GM12878 (cell line): Measurements from ENCODE around the gene ADAMTS13. TPM values are rescaled to one million over a fixed set of nuclear protein-coding genes. Genes with fewer than 3 reads are reported as not detected.

Experiments
- ATAC-seq: fragments of 200-7000 bp; cut with Tn5 transposase; 3 replicates; pipeline ENCODE4 v1.9.1; 2020; ENCODE audit warnings: mild to moderate bottlenecking, moderate library complexity
- BruUV-seq: library from RNA; stranded (reverse); fragments of 400-500 nt; replicated peaks from 2 replicates; lab custom pipeline; 2021; lab: Mats Ljungman, UMichigan
- CTCF ChIA-PET: fragments of 300-600 bp; sonication (Branson Sonifier 250); formaldehyde crosslinking; extraction: SDS; loops from one replicate; lab custom pipeline; 2021; ENCODE audit warnings: inconsistent platforms; lab: Yijun Ruan, JAX
- POLR2A ChIA-PET: fragments of 350-600 bp; formaldehyde crosslinking; extraction: SDS; loops from one replicate; lab custom pipeline; 2021; ENCODE audit warnings: inconsistent platforms; lab: Charles Lee
- RAD21 ChIA-PET: fragments of 300-600 bp; sonication (Branson Sonifier 250); formaldehyde crosslinking; loops from one replicate; lab custom pipeline; 2023; ENCODE audit warnings: antibody characterized with exemption; ENCODE audit not compliant: unreplicated experiment; lab: Charles Lee
- SMC1A ChIA-PET: fragments of 300-600 bp; sonication (Branson Sonifier 250); formaldehyde crosslinking; loops from one replicate; lab custom pipeline; 2023; ENCODE audit not compliant: unreplicated experiment, uncharacterized antibody; lab: Charles Lee
- DNase-seq: peaks from one replicate; pipeline ENCODE4 v3.0.0-alpha.2; 2011; ENCODE audit warnings: low read depth, low spot score
- FAIRE-seq: peaks from 3 replicates; lab custom pipeline; 2011; peaks lifted over from hg19 to GRCh38; lab: Jason Lieb, UNC
- H2AFZ ChIP-seq: 2 replicates; pipeline ENCODE4 v1.6.0; 2011; ENCODE audit warnings: low read depth, low read length, control low read depth; ENCODE audit not compliant: control insufficient read depth
- H3K27ac ChIP-seq: 2 replicates; pipeline ENCODE4 v1.5.1; 2011; ENCODE audit warnings: control low read depth; ENCODE audit not compliant: control insufficient read depth, insufficient read depth
- H3K27me3 ChIP-seq, 2 experiments: replicated peaks in 1 of 2; 2 replicates each; pipeline versions ENCODE4 v1.6.0 to v1.6.1; 2011; ENCODE audit warnings: low read length in 1 of 2; ENCODE audit not compliant: control insufficient read depth in 2 of 2, insufficient read depth in 2 of 2
- H3K36me3 ChIP-seq, 2 experiments: 2 replicates each; pipeline ENCODE4 v1.5.1; 2011; ENCODE audit warnings: low read length in 1 of 2; ENCODE audit not compliant: control insufficient read depth in 2 of 2, insufficient read depth in 2 of 2
- H3K4me1 ChIP-seq: 2 replicates; pipeline ENCODE4 v1.6.1; 2011; ENCODE audit warnings: mild to moderate bottlenecking, low read length, moderate library complexity, mixed read lengths; ENCODE audit not compliant: control insufficient read depth, insufficient read depth
- H3K4me2 ChIP-seq: 2 replicates; pipeline ENCODE4 v1.6.0; 2011; ENCODE audit warnings: control low read depth; ENCODE audit not compliant: control insufficient read depth, insufficient read depth
- H3K4me3 ChIP-seq: fragments of 200-600 bp; sonication (generic); 2 replicates; pipeline ENCODE4 v1.5.1; 2016
- H3K79me2 ChIP-seq: 2 replicates; pipeline ENCODE4 v1.6.0; 2011; ENCODE audit warnings: low read length; ENCODE audit not compliant: control insufficient read depth, insufficient read depth
- H3K9ac ChIP-seq: 2 replicates; pipeline ENCODE4 v1.8.0; 2011; ENCODE audit warnings: low read length, control low read depth, mixed read lengths; ENCODE audit not compliant: control insufficient read depth, insufficient read depth
- H3K9me3 ChIP-seq: replicated peaks from 3 replicates; pipeline ENCODE4 v1.5.1; 2011; ENCODE audit warnings: mild to moderate bottlenecking, low read length; ENCODE audit not compliant: control insufficient read depth, insufficient read depth
- H4K20me1 ChIP-seq: 2 replicates; pipeline ENCODE4 v1.6.0; 2011; ENCODE audit not compliant: control insufficient read depth, insufficient read depth
- CBFB ChIP-seq: IDR thresholded peaks from 2 replicates; pipeline ENCODE4 v1.6.1; 2016; ENCODE audit warnings: antibody characterized with exemption, low read depth
- ETV6 ChIP-seq, 2 experiments: fragments of 450-650 bp in 1 of 2; IDR thresholded peaks in 1 of 2; conservative IDR thresholded peaks in 1 of 2; 2 replicates each; pipeline ENCODE4 v1.6.1; 2014; ENCODE audit warnings: antibody characterized with exemption in 1 of 2, borderline replicate concordance in 1 of 2, low read depth in 1 of 2, mild to moderate bottlenecking in 1 of 2, moderate library complexity in 1 of 2
- MLLT1 ChIP-seq: fragments of 450-650 bp; IDR thresholded peaks from 2 replicates; pipeline ENCODE4 v1.6.1; 2016; ENCODE audit warnings: mild to moderate bottlenecking
- MTA2 ChIP-seq: fragments of 450-650 bp; IDR thresholded peaks from 2 replicates; pipeline ENCODE4 v1.6.1; 2016; ENCODE audit warnings: low read depth, mild to moderate bottlenecking, moderate library complexity
- PAX5 ChIP-seq: IDR thresholded peaks from 2 replicates; pipeline ENCODE4 v1.6.1; 2011; ENCODE audit warnings: low read depth, low read length, borderline replicate concordance
- PKNOX1 ChIP-seq: fragments of 450-650 bp; IDR thresholded peaks from 2 replicates; pipeline ENCODE4 v1.6.1; 2016; ENCODE audit warnings: mild to moderate bottlenecking
- RAD51 ChIP-seq: fragments of 450-650 bp; IDR thresholded peaks from 2 replicates; pipeline ENCODE4 v1.6.1; 2016; ENCODE audit warnings: moderate library complexity, mild to moderate bottlenecking, inconsistent platforms
- RFX5 ChIP-seq: IDR thresholded peaks from 2 replicates; pipeline ENCODE4 v1.6.1; 2011; ENCODE audit warnings: low read depth, low read length, improper control_type of control experiment
- SMAD5 ChIP-seq: IDR thresholded peaks from 2 replicates; pipeline ENCODE4 v1.6.1; 2016; ENCODE audit warnings: antibody characterized with exemption, low read depth
- SRF ChIP-seq, 2 experiments: IDR thresholded peaks; 2 replicates each; pipeline ENCODE4 v1.6.1; 2011; ENCODE audit warnings: low read depth in 2 of 2, low read length in 2 of 2, mild to moderate bottlenecking in 1 of 2, moderate library complexity in 1 of 2
- TBL1XR1 ChIP-seq: IDR thresholded peaks from 2 replicates; pipeline ENCODE4 v1.6.1; 2012; ENCODE audit warnings: low read depth, low read length, improper control_type of control experiment
- USF1 ChIP-seq: IDR thresholded peaks from 2 replicates; pipeline ENCODE4 v1.6.1; 2011; ENCODE audit warnings: borderline replicate concordance, low read depth, mild to moderate bottlenecking, moderate library complexity, mixed read lengths, low read length; ENCODE audit not compliant: insufficient read depth; ENCODE audit errors: extremely low read length
- ZNF274 ChIP-seq: IDR thresholded peaks from one replicate; pipeline ENCODE4 v1.8.0; 2011; ENCODE audit not compliant: insufficient read length, insufficient read depth
- ZNF622 ChIP-seq: fragments of 450-650 bp; IDR thresholded peaks from 2 replicates; pipeline ENCODE4 v1.6.1; 2017; ENCODE audit warnings: mild to moderate bottlenecking, inconsistent platforms
- WGBS: methylation state at CpG from one replicate; pipeline ENCODE4 v1.1.6; 2016; ENCODE audit warnings: low lambda C conversion rate; ENCODE audit not compliant: insufficient replicate concordance, insufficient coverage; ENCODE audit errors: missing lambda C conversion rate; 5-methylcytosine and 5-hydroxymethylcytosine counted together
- in situ Hi-C: fragments of 300-500 bp; cut with MboI; formaldehyde crosslinking; loops from 9 replicates; pipeline ENCODE4 v1.14.3; 2018; ENCODE audit warnings: mixed read lengths
- intact Hi-C: fragments of 100-400 bp; cut with micrococcal nuclease; formaldehyde crosslinking; loops from one replicate; pipeline ENCODE4 v1.14.2; 2022; ENCODE audit not compliant: unreplicated experiment
- polyA plus RNA-seq, 11 experiments: library from polyadenylated mRNA; depleted of rRNA in 4 of 11; unstranded in 6 of 11; stranded (reverse) in 5 of 11; fragments of >200 nt; fragmentation: Nextera tagmentation in 4 of 11; fragmentation: Illumina TruSeq in 1 of 11; extraction: Ambion mirVana in 4 of 11; extraction: Trizol in 1 of 11; gene quantifications; 1 replicate in 1 of 11; 2 replicates in 10 of 11; pipeline versions ENCODE4 v1.2.1 to v1.2.3, GENCODE V29; 2011 to 2016; ENCODE audit warnings: inconsistent platforms in 2 of 11, missing spikeins in 2 of 11, low read depth in 1 of 11
- total RNA-seq, 4 experiments: library from RNA; depleted of rRNA in 3 of 4; stranded (reverse); fragments of >200 nt in 3 of 4; fragmentation: Illumina TruSeq in 1 of 4; extraction: Trizol in 1 of 4; gene quantifications; 2 replicates each; pipeline versions ENCODE4 v1.2.1 to v1.2.3, GENCODE V29; 2013 to 2021

Gene ADAMTS13
- total and polyA plus RNA-seq, 10 of the 15 experiments (the other 5 are each of a cell fraction or from before 2014, with no cell fraction given): 0.08 to 2.4 (median 0.28) TPM

- Histone ChIP-seq H3K79me2 (peaks cover 2% of the 10 kb centered on the region), H2AFZ (no peak overlapping the region), H3K4me2 (no peak overlapping the region), H3K4me1 (peaks cover 4% of the 10 kb centered on the region), H3K27me3 (no peaks in the 10 kb centered on the region), H3K9ac (no peak overlapping the region), H3K9me3 (no peaks in the 10 kb centered on the region), H4K20me1 (no peaks in the 10 kb centered on the region), H3K4me3 (no peak overlapping the region), H3K36me3 (peaks cover 4 to 21% of the 10 kb centered on the region in 2 experiments; a peak in 3 of 4 replicates), H3K27ac (no peak overlapping the region)
- DNase-seq: no peak
- FAIRE-seq: no peak
- no TSS peak for BruUV-seq
- ChIA-PET SMC1A (no interaction called here), CTCF (interaction anchor here (0.6 kb wide), 1 partner anchor 127 kb away, joined by 3 read pairs; no protein-coding TSS in a partner anchor), POLR2A (interaction anchor here (0.7 to 0.9 kb wide), 2 partner anchors 10 to 1127 kb away, joined by 3 to 5 read pairs; no protein-coding TSS in a partner anchor), RAD21 (no interaction called here)
- WGBS: 68% methylated on average over 6 of the region's 7 CpGs
- intact Hi-C loops: no loop called here
- ATAC-seq: no peak
- TF ChIP-seq SMAD5 (no peak), ETV6 (conservative IDR thresholded peaks at IDR 0.05 in 1 of 2, IDR thresholded peaks at IDR 0.05 in 1 of 2; ENCODE audit: borderline replicate concordance in 1 of 2, low read depth in 1 of 2) (no peak), SRF (IDR thresholded peaks at IDR 0.05; ENCODE audit: low read depth in 2 of 2, low read length in 2 of 2) (no peak), PAX5 (no peak), ZNF274 (no peak), RFX5 (no peak), CBFB (no peak), USF1 (no peak), MTA2 (no peak), ZNF622 (no peak), RAD51 (no peak), PKNOX1 (no peak), MLLT1 (no peak), TBL1XR1 (no peak)
- in situ Hi-C loops: no loop called here
Measured at GRCh38 chr9:133470988-133471387, 48.8 kb downstream of the ADAMTS13 start.
